ENCODE data around the gene KIF5B. TPM values are rescaled to one million over a fixed set of nuclear protein-coding genes. Genes with fewer than 3 reads are reported as not detected.

KIF5B gene
- total RNA-seq, 4 donors from 2014 or later = 69.6 to 104 (median 75.2) TPM

GRCh38 chr10:32031424-32031823, 24.8 kb downstream of the KIF5B start:
- WGBS = 93% methylated on average over 6 of the region's 6 CpGs
- Histone ChIP-seq H3K27ac (no peak overlapping the region), H3K4me1 (no peaks in the 10 kb centered on the region), H3K27me3 (no peaks in the 10 kb centered on the region), H3K9me3 (no peaks in the 10 kb centered on the region), H3K4me3 (no peak overlapping the region), H3K36me3 (peaks cover 93% of the 10 kb centered on the region)
- no peak for TF ChIP-seq EP300 (IDR thresholded peaks at IDR 0.05)
- no peak for TF ChIP-seq POLR2A (IDR thresholded peaks at IDR 0.05)
- no peak for TF ChIP-seq CTCF (IDR thresholded peaks at IDR 0.05)
- no peak for TF ChIP-seq POLR2AphosphoS5 (IDR thresholded peaks at IDR 0.05)
- no peak for DNase-seq (ENCODE audit: low spot score in 2 of 2)

- Histone ChIP-seq H3K4me1 (no peaks in the 10 kb centered on the region), H3K36me3 (peaks cover 85% of the 10 kb centered on the region), H3K4me3 (no peak overlapping the region), H3K27ac (no peak overlapping the region), H3K9me3 (no peaks in the 10 kb centered on the region), H3K27me3 (no peaks in the 10 kb centered on the region)
- TF ChIP-seq EP300 (IDR thresholded peaks at IDR 0.05) (no peak), POLR2A (IDR thresholded peaks at IDR 0.05) (no peak), POLR2AphosphoS5 (IDR thresholded peaks at IDR 0.05) (no peak)
- 23% methylated on average over 1 of the region's 1 CpG for WGBS
- DNase-seq (ENCODE audit: low spot score in 2 of 2) = no peak
These were observed 27.5 kb downstream of the KIF5B start for GRCh38 chr10:32028710-32029109.

- TF ChIP-seq CTCF (IDR thresholded peaks at IDR 0.05) (no peak), POLR2AphosphoS5 (IDR thresholded peaks at IDR 0.05) (no peak), POLR2A (IDR thresholded peaks at IDR 0.05) (no peak), EP300 (IDR thresholded peaks at IDR 0.05) (no peak)
- H3K9me3 ChIP-seq = no peaks in the 10 kb centered on the region
- H3K4me3 ChIP-seq = no peak overlapping the region
- no peak overlapping the region for H3K27ac ChIP-seq
- WGBS = 67% methylated on average over 1 of the region's 1 CpG
- no peaks in the 10 kb centered on the region for H3K27me3 ChIP-seq
- no peak for DNase-seq (ENCODE audit: low spot score in 2 of 2)
- no peaks in the 10 kb centered on the region for H3K4me1 ChIP-seq
- peaks cover 84% of the 10 kb centered on the region for H3K36me3 ChIP-seq
These were observed 33.0 kb downstream of the KIF5B start for GRCh38 chr10:32023264-32023663.

- no peak overlapping the region for H3K27ac ChIP-seq
- no peak for TF ChIP-seq POLR2AphosphoS5 (IDR thresholded peaks at IDR 0.05)
- TF ChIP-seq EP300 (IDR thresholded peaks at IDR 0.05) = no peak
- TF ChIP-seq POLR2A (IDR thresholded peaks at IDR 0.05) = no peak
- no peak for TF ChIP-seq CTCF (IDR thresholded peaks at IDR 0.05)
- H3K4me1 ChIP-seq = no peaks in the 10 kb centered on the region
- no peaks in the 10 kb centered on the region for H3K27me3 ChIP-seq
- H3K36me3 ChIP-seq = peaks cover 100% of the 10 kb centered on the region
- 95% methylated on average over 11 of the region's 11 CpGs for WGBS
- H3K4me3 ChIP-seq = no peak overlapping the region
- H3K9me3 ChIP-seq = no peaks in the 10 kb centered on the region
- no peak for DNase-seq (ENCODE audit: low spot score in 2 of 2)
These were observed 39.2 kb downstream of the KIF5B start for GRCh38 chr10:32017044-32017443.

- H3K36me3 ChIP-seq = peaks cover 100% of the 10 kb centered on the region
- no peaks in the 10 kb centered on the region for H3K4me1 ChIP-seq
- WGBS = 86% methylated on average over 5 of the region's 5 CpGs
- TF ChIP-seq CTCF (IDR thresholded peaks at IDR 0.05) = no peak
- TF ChIP-seq EP300 (IDR thresholded peaks at IDR 0.05) = no peak
- no peak for TF ChIP-seq POLR2A (IDR thresholded peaks at IDR 0.05)
- no peak for TF ChIP-seq POLR2AphosphoS5 (IDR thresholded peaks at IDR 0.05)
- no peaks in the 10 kb centered on the region for H3K9me3 ChIP-seq
- H3K4me3 ChIP-seq = no peak overlapping the region
- H3K27me3 ChIP-seq = no peaks in the 10 kb centered on the region
- DNase-seq (ENCODE audit: low spot score in 2 of 2) = no peak
- H3K27ac ChIP-seq = no peak overlapping the region
These were observed 40.8 kb downstream of the KIF5B start for GRCh38 chr10:32015386-32015785.

- peaks cover 35% of the 10 kb centered on the region for H3K36me3 ChIP-seq
- no peak for DNase-seq (ENCODE audit: low spot score in 2 of 2)
- WGBS = 88% methylated on average over 2 of the region's 2 CpGs
- H3K4me3 ChIP-seq = no peak overlapping the region
- no peaks in the 10 kb centered on the region for H3K4me1 ChIP-seq
- no peaks in the 10 kb centered on the region for H3K9me3 ChIP-seq
- no peaks in the 10 kb centered on the region for H3K27me3 ChIP-seq
- TF ChIP-seq EP300 (IDR thresholded peaks at IDR 0.05) = no peak
- H3K27ac ChIP-seq = no peak overlapping the region
These were observed 49.2 kb downstream of the KIF5B start for GRCh38 chr10:32007026-32007425.
